ENCODE measurements around the gene USP22. TPM values are rescaled to one million over a fixed set of nuclear protein-coding genes. Genes with fewer than 3 reads are reported as not detected.
"Not testable (repeated sequence)": the region's sequence is repeated elsewhere in the genome, so short reads cannot be mapped to it uniquely, and the experiment has no call there.

The USP22 gene
- total RNA-seq: 148 TPM
- long read RNA-seq, full-length matches to known transcripts: 2 of 43 reads
- long read RNA-seq, partial matches to known transcripts: 1 of 43 reads
- long read RNA-seq, other reads (novel, unspliced or antisense): 40 of 43 reads

DNA sequence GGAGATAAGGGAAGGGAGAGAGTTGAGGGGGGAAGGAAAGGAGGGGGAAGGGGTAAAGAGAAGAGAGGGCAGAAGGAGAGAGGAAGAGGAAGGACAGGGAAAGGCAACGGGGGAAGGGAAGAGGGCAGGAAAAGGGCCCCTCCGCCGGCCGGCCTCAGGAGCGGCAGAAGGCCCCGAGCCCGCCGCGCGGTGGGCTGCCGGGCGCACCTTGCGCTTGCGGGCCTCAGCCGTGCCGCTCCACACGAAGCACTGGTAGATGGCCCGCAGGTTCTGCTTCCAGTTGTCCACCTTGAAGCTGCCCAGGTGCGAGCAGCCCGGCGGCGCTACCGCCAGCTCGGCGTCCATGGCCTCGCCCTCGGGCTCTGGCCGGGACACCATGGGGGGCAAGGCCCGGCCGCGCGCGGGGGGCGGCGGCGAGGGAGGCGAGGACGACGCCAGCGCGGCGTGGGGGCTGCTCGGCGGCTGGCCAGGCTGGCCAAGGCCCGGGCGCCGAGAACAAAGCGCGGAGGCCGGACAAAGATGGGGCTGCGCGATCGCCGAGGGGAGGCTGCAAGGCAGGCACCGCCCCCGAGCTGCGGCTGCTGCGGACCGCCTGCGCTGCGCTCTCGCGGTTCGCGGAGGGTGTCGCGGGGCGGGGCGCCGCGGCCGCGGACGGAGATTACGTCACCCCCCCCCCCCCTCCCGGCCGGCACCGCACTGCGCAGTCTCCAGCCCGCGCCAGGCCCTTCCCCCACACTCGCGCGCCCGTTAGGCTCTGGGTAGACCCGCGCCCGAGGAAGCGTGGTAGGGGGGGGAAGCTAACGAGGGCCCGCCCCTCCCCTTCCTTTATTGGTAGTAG, at the start of gene USP22:
Gene USP22 (minus strand): TSS at position 554 of the 838 bp plus-strand sequence. CDS start 176 bp downstream, at position 378.
- peak; percentile 98 for DNase-seq (ENCODE audit: low spot score)

DNA sequence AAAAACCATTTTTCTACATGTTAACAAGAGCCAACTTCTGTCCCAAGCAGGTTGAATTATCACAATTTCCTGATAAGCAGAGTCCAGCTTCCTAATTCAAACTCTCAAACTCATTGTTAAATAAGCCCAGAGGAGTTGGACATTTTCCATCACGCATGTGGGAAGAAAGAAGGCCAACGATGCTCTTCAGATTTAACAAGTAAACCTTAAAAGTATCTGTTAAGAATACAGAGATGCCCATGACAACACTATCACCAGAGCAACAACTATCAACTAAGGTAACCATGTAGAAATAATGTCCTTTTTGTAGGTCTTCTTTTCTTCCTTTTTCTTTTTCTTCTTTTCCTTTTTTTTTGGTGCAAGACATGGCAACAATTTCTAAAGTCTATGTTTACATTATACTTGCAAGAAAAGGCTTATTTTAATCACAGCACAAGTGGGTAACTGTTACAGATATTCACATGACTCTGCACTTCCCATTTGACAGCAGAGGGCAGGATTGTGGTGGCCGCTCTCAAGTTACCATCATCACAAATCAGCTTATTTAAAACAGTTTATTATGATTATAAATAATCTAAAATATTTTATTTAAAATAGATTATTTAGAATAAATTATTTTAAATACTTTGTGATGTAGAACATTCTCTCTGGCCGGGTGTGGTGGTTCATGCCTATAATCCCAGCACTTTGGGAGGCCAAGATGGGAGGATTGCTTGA, 48.2 kb upstream of the USP22 start:
- DNase-seq (ENCODE audit: low spot score): no peak

DNA sequence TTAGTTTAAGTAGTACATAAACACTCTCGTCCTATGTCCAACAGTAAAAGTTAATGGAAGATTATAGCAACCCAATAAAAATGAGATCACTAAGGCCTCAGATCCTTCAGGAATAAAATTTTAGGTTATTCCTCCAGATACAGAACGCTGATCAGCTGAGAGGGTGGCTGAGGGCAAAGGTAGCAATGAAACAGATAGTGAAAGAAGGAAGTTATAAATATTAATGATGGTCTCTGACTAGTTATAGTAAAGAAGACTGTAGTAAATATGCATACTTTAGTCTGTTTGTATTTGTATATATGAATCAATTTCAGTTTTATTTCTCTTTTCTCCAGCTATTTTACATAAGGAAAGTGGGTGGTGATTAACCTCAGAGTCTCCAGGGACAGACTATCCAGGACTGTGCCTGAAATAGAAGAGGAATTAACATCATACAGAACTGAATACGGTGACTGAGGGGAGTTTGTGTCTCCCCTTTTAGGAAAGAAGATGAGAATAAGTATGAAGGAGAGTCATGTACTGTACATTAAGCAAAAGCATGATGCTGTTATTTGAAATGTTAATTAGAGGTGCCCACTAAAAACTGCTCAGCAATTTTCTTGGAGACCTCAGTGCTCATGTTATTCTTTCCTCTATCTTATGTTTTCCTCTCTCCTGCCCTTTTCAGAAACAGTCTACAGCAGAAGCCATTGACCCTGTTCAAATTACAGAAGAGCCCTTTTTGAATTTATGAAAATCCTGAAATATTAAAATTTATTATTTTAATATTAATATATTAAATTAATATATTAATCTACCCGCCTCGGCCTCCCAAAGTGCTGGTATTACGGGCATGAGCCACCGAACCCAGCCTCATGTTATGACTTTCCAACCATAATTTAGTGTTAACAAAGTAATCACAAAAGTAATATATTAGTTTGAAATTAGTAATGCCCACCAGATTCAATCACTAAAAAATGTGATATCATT, 47.4 kb upstream of the USP22 start:
- DNase-seq (ENCODE audit: low spot score): no peak

DNA sequence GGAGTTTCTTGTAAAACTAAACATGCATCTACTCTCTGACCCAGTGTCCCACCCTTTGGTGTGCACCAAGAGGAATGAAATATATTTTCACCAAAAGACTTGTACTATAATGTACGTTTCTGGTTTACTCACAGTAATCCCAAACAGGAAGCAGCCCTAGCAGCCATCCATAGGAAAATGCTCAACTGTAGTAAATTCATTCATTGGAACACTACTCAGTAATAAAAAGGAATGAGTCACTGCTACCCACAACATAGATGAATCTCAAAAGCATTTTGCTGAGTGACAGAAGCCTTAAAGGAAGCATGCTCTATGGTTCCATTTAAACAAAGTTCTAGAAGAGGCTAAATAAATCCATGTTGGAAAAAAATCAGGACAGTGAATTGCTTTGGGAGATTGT, 46.3 kb upstream of the USP22 start:
- no peak for DNase-seq (ENCODE audit: low spot score)

DNA sequence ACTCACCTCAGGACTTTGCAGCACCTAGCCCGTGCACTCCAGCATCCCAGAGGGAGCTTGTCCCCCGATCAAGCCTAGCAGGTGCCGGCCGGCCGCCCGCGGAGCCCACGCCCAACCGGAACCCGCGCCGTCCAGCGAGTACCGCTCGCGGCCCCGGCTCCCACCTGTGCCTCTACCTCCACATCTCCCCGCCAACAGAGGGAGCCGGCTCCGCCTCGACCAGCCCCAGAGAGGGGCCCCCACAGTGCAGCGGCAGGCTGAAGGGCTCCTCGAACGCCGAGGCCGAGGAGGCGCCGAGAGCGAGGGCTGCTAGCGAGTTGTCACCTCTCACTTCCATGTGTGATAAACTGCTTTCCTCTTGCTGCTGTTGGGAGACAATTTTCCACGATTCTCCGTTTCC, 42.9 kb upstream of the USP22 start:
- DNase-seq (ENCODE audit: low spot score): no peak

DNA sequence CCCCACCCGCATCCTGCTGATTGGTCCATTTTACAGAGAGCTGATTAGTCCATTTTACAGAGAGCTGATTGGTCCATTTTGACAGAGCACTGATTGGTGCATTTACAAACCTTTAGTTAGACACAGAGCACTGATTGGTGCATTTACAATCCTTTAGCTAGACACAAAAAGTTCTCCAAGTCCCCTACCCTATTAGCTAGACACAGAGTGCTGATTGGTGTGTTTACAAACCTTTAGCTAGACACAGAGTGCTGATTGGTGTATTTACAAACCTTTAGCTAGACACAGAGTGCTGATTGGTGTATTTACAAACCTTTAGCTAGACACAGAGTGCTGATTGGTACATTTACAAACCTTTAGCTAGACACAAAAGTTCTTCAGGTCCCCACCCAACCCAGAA, 42.5 kb upstream of the USP22 start:
- not testable (repeated sequence) for DNase-seq (ENCODE audit: low spot score)

DNA sequence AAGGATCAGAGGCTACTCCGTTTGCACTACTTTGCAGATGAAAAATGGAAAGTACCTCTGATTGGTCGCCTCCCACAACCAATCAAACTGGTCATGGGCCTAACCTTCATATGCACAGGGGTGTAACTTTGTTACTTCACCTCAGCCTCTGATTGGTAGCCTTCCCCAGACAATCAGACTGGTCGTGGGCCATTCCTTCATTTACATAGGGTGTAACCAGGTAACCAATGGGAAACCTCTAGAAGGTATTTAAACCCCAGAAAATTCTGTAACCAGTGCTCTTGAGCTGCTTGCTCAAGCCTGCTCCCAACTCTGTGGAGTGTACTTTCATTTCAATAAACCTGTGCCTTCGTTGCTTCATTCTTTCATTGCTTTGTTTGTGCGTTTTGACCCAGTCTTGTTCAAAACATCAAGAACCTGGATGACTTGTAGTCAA, 39.2 kb upstream of the USP22 start:
- no peak for DNase-seq (ENCODE audit: low spot score)

DNA sequence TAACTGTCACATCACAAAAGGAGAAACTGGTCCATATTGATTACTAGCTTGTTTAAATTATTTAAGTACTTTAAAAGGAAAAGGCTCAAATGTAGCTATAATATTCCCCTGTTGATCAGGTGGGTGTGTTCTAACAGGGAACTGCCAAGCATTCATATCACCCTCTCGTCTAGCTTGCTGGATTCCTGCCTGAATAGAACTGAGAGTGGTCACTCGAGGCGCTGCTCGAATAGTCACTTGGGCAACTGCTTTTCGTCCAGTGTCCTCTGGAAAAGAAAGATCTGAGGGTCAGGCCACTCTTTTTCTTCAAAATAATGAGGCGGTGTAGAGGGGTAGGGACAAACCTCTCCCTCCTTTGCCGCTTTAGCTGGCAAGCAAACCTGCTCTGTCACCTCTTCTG, 36.4 kb upstream of the USP22 start:
- no peak for DNase-seq (ENCODE audit: low spot score)

DNA sequence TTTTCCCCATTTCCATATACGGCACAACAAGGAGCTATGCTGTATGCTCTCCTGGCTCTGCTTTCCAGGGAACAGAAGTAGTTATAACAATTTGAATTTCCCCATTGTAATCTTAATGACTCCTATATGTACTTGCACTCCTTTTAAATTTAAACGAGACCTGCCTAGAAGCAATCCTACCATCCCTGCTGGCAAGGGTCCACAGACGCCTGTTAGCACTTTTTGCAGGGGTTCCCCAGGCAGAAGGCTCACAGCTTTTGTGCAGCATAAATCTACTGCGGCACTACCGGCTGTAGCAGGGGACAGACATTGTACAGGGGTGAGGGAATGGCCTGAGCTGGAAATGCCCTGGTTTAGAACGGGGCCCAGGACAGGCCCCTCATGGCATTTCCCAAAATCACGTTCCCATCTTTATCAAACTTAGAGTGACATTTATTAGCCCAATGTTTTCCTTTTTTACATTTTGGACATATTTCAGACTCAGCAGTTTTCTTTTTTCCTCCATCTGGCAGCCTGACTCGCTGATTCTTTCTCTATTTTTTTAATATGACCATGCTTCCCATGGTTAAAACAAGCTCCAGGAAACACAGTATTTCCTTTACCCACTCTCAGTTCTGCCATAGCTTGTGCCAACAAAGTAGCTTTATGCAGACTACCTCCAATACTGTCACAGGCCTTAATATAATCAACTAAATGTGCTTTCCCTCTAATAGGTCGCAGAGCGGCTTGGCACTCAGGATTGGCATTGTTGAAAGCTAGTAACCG, 35.4 kb upstream of the USP22 start:
- DNase-seq (ENCODE audit: low spot score): no peak

DNA sequence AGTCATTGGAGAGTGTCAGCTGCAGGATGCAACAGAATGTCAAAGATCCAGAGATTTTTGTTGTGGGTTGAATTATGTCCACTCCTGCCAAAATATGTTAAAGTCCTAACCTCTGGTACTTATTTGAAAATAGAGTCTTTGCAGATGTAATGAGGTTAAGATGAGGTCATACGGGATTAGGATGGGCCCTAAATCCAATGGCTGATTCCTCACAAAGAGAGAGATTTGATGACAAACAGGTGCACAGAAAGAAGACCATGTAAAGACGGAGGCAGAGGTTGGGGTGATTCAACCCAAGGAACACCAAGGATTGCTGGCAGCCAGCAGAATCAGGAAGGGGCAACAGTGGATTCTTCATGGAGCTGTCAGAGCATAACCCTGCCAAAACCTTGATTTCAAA, 34.5 kb upstream of the USP22 start:
- DNase-seq (ENCODE audit: low spot score): no peak

DNA sequence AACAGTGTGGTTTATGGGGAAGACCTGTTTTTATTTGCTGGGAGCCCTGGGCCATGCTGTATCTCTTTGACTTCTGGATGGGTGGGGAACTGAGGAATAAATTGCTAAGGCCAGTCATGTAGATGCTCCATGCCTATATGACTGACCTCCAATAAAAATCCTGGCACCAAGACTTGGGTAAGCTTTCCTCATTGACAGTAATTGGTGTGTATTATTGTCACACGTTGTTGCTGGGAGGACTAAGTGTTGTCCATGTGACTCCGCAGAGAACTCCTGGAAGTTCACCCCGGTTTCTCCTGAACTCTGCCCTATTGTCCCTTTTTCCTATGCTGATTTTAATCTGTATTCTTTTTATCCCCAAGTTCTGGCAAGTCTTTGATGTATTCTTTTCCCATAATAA, 33.4 kb upstream of the USP22 start:
- DNase-seq (ENCODE audit: low spot score): no peak

DNA sequence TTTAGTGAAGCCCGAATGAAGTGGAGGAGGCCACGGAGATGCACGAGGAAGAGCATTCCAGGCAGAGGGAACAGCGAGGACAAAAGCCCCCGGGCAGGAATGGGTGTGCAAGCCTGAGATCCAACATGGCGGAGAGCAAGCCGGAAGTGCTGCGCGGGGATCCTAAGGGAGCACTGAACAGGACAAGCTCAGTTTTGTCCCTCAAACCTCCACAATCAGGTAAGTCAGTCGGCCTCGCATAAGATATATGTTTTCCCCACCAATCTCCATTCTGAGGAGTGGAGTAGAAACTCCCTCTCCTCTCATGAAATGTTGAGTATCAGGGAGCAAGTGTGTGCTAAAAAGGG, 32.9 kb upstream of the USP22 start:
- DNase-seq (ENCODE audit: low spot score): no peak

DNA sequence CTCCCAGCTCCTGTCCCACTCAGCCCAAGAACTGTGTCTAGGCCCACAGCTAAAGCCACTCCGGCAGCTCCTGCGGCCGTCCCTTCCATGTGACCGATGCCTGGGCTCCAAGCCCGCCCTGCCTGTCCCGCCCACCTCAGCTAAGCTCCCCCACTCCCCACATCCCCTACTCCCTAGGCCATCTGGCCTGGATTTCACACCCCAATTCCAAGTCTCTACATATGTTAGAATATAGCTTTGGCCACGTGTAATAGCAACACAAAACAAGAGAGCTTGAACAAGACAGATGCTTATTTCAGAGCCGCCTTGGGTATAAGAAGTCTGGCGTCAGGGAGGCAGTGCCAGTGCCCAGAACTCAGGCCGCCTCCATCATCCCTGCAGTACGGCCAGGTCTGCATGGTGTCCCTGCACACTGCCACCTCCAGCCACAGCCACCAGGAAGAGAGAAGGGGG, 30.0 kb upstream of the USP22 start:
- DNase-seq (ENCODE audit: low spot score): no peak

DNA sequence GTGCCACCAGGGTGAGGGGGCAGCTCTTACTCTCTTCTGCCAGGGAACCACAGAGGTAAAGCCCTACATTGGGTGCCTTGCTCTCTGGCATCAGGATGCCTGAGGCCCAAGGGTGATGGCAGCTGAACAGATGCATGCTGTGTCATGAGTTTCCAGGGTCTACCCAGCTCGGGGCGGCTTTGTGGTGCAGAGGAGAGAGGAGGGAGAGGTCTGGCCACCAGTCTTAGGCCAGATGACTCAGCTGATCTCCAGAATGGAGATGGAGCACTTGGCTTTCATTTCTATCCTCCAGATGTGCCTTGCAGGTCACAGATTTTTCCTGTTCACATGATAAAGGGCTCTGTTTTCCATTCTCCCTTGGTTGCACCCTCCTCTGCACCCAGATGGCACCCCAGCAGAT, 23.6 kb upstream of the USP22 start:
- no peak for DNase-seq (ENCODE audit: low spot score)

DNA sequence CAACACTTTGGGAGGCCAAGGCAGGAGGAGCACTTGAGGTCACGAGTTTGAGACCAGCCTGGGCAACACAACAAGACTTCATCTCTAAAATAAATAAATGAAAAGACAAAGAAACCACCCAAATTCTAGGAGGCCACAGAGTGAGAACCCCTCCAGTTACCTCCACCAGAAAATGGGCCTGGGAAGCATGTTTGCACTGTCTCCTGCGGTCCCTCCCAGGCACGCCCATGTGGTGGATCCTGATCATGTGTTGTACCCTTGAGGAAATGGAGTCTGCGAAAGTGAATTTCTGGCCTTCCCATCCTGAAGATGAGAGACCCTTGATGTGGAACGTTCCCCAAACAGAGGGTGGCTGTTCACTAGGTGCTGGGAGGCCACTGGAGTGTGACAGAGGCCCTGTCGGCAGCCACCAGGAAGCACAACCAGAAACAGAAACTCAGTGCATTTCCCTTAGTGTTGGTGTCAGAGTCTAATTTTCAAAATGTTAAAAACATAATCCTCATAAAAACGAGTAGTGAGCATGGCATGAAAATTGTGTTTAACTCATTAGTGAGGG, 19.2 kb upstream of the USP22 start:
- DNase-seq (ENCODE audit: low spot score): no peak

DNA sequence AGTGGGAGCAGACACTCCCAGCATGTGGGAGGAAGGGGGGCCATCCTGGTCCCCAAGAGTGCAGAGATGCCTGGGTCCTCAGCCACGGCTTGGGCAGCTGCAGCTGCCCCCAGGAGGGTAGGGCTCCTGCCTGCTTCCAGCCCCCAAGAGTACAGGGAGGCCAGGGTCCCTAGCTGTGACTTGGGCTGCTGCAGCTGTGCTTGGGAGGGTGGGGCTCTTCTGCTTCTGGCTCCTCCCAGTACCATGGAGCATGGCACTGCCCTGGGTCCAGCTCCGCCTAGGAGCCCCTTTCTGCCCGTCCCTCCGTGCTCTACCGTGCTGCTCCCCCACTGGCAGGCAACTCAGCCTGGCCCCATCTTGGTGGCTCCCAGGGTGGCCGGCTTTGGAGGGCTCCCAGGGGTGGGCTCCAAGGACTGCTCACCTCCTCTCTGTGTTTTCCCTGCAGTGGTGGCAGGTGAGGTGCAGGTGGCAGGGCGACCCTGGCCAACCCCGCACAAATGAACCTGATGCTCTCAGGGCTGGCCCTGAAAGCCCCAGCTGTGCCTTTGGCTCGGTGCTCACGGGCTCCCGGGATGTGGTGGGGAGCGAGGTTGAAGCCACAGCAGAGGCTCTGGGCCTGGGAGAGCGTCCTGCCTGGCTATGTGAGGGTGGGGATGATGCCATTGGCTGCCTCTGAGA, 18.5 kb upstream of the USP22 start:
- no peak for DNase-seq (ENCODE audit: low spot score)

DNA sequence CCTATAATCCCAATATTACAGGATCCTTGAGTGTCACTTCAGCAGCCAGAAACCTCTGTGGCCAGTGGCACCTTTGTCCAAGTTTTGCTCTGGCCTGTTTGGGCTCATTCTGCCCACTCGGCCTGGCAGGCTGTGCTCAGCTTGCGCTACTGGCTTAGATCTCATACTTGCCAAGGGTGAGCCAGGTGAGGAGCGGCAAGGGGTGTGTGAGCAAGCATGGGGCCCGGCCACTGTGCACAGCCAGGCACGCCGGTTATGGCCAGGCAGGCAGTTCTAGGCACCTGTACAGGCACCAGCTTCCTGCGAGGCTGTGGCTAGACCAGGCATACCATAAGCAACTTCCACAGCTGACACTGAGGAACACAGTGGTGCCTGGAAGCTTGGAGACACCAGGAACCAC, 16.9 kb upstream of the USP22 start:
- no peak for DNase-seq (ENCODE audit: low spot score)

DNA sequence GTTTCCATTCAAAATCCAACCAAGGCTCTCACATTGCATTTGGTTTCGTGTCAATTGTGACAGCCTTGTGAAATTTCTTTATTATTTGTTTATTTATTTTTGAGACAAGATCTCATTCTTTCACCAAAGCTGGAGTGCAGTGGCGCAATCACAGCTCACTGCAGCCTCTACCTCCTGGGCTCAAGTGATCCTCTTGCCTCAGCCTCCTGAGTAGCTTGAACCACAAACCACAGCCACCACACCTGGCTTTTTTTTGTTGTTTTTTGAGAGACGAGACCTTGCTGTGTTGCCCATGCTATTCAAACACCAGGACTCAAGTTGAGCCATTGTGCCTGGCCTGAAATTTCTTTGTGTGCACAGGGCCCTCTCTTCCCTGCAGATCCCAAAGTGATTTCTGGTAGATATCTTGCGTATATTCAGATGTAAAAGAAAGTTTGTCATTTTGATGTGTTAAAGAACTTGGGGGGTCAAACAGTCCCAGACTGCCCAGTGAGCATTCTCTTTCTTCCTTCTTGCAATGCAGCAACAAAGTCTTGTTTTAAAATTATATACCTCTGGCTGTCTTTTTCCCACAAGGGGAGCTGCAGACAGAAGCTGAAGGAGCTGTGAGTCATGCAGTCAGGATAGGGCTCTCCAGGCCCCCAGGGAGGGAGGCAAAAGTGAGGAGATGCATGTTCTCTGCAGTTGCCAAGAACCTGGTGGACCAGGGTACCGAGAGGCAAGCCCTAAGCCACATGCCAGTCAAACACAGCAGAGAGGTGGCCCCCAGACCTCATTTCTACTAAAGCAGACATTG, 15.5 kb upstream of the USP22 start:
- DNase-seq (ENCODE audit: low spot score): no peak

DNA sequence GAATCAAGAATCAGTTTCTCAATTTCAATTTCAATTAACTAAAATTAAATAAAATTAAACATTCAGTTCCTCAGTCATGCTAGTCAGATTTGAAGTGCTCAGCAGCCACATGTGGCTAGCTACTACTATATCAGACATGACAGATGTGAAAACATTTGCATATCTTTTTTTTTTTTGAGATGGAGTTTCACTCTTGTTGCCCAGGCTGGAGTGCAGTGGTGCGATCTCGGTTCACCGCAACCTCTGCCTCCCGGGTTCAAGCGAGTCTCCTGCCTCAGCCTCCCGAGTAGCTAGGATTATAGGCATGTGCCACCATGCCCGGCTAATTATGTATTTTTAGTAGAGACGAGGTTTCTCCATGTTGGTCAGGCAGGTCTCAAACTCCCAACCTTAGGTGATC, 10.2 kb upstream of the USP22 start:
- not testable (repeated sequence) for DNase-seq (ENCODE audit: low spot score)

Data from mesenteric fat pad (tissue), 1 donor.